HG03565 (cell line): Measurements from ENCODE around the gene CAMK2G.
"Not testable (repeated sequence)": the region's sequence is repeated elsewhere in the genome, so short reads cannot be mapped to it uniquely, and the experiment has no call there.

Source experiments
- ATAC-seq: cut with Tn5 transposase; IDR thresholded peaks from one replicate; pipeline ENCODE4 v1.9.1; 2021; ENCODE audit warnings: mild to moderate bottlenecking, moderate library complexity; ENCODE audit not compliant: unreplicated experiment

The CAMK2G gene

DNA sequence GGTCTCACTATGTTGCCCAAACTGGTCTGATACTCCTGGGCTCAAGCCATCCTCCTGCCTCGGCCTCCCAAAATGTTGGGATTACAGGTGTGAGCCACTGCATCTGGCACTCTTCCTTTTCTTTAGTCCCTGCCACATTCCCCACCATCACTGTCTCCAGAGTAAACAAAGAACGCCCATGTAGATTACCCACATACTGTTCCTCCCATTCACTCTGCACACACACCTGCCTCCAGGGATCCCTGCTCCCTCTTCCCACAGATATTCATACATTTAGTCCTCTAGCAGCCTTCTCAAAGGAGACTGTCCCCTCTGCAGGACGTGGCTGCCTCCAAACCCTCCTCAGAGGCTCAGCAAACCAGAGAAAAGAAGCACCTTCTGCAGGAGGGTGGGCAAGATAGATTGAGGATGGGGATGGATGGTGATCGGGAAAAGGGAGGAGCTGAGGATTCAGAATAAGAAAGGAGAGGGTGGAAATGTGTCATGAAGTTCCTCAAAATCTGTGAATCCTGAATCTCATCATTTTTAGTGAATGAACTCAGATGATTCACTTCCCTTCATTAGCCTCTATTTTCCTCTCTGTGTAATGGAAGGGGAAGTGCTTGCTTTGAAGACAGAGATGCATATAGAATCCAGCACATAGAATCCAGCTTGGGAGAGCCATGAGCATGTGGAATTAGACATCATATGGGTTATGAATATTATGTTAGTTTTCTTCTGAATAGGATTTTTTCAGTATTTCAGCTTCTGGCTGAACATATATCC, 31.1 kb upstream of the CAMK2G start:
- ATAC-seq: no peak

GRCh38 chr10:73902351-73902750, 28.0 kb upstream of the CAMK2G start:
- ATAC-seq: no peak

DNA sequence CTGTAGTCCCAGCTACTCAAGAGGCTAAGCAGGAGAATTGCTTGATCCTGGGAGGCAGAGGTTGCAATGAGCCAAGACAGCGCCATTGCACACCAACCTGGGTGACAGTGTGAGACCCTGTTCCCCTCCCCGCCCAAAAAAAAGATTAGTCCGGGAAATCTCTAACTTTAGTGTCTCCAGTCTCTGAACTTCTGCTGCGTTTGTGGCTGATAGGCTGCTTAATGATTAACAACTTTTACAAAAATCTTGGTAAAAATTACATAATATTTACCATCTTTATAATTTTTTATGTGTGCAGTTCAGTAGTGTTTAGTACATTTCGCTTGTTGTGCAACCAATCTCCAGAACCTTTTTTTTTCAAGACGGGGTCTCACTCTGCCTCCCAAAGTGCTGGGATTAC, 26.9 kb upstream of the CAMK2G start:
- no peak for ATAC-seq

- no peak for ATAC-seq
These were observed 25.7 kb upstream of the CAMK2G start for GRCh38 chr10:73900064-73900463.

- ATAC-seq: no peak
These were observed 25.1 kb upstream of the CAMK2G start for GRCh38 chr10:73899423-73899822.

DNA sequence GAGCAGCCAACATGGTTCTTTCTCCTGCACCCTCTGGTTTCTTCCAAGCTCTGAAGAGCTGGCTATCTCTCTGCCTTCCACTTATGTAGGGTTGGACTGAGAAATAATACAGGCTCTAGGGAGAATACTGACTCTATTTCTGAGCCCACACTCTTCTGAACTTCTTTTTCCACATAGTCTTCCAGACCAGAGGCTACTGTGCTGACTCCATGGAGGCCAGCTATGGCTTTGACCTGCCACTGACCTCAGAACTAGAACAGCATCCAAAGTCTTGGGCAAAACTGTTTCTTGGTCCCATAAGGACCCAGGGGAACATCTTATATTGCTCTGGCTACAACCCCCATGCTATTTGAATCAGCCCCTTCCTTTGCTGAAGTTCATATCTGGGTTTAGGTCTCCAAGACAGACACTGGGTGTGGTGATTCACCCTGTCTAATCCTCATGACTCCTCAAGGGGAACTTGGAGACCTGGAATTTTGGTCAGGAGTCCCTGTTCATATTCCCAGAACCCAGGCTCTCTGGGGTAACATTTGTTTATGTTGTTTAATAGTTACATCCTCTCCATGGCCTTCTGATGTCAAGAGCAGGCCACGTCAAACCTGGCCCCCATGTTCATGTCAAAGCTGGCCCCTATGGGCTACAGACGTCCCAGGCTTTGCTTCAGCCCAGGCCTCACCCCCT, 24.5 kb upstream of the CAMK2G start:
- ATAC-seq: no peak

DNA sequence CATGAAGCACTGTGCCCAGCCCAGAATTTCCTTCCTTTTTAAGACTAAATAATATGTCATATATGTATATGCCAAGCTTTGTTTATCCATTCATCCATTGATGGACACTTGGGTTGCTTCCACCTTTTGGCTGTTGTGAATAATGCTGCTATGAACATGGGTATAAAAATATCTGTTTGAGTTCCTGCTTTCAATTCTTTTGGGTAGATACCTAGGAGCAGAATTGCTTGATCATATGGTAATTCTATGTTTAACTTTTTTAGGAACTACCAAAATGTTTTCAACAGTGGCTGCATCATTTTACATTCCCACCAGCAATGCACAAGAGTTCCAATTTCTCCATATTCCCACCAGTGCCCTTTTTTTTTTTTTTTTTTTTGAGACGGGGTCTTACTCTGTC, 23.3 kb upstream of the CAMK2G start:
- no peak for ATAC-seq

DNA sequence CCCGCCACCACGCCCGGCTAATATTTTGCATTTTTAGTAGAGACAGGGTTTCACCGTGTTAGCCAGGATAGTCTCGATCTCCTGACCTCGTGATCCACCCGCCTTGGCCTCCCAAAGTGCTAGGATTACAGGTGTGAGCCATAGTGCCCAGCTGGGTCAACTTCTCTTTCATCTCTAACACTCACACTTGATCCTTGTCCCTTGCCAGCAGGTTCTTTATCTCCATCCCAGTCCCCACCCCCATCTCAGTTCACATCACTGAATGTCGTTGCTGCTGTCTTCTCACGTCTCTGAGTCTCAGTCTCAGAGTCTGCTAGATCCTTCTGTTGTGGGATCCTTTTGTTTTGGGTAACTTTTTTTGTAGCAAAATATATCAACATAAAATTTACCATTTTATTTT, 21.0 kb upstream of the CAMK2G start:
- ATAC-seq: not testable (repeated sequence)

- ATAC-seq: no peak
These were observed 20.1 kb upstream of the CAMK2G start for GRCh38 chr10:73894245-73894971.

- ATAC-seq: no peak
These were observed 19.1 kb upstream of the CAMK2G start for GRCh38 chr10:73893426-73893825.

DNA sequence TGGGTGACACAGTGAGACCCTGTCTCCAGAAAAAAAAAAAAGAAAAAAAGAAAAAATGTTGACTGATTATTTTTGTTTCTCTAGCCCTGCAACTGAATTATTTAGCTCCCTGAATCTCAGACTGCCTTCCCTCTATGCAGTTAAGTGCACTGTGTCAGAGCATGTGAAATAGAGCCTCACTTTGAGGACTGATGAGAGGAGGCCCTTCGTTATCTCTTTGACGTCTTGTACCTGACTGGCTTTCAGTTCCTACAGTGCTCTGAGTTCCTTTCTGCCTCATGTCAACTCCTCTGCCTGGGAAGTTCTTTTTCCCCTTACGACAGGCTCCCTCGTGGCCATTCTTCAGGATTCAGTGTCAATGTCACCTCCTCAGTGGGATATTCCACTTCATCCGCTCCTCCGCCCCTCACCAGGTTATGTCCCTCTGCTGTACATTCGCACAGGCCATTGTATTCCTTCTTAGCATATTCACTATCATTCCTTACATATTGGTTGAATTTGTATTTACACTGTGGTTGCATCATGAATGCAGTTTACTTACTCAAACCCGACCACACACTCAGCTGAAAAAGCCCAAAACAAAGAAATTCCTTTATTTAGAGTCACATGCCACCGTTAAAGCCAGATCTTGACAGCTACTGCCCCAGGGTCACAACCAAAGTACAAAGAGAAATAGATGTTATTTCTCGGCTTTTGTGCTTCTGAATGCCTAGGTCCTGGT, 18.1 kb upstream of the CAMK2G start:
- ATAC-seq: no peak

- ATAC-seq: no peak
These were observed 17.2 kb upstream of the CAMK2G start for GRCh38 chr10:73891540-73891939.

DNA sequence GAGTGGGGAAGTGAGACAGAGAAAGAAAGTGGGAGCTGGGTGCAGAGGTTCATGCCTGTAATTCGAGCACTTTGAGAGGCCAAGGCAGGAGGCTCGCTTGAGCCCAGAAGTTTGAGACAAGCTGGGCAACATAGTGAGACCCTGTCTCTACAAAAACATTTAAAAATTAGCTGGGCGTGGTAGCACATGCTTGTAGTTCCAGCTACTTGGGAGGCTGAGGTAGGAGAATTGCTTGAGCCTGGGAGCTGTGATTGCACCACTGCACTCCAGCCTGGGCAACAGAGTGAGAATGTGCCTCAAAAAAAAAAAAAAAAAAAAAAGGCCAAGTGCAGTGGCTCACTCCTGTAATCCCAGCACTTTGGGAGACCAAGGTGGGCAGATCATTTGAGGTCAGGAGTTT, 16.5 kb upstream of the CAMK2G start:
- not testable (repeated sequence) for ATAC-seq

DNA sequence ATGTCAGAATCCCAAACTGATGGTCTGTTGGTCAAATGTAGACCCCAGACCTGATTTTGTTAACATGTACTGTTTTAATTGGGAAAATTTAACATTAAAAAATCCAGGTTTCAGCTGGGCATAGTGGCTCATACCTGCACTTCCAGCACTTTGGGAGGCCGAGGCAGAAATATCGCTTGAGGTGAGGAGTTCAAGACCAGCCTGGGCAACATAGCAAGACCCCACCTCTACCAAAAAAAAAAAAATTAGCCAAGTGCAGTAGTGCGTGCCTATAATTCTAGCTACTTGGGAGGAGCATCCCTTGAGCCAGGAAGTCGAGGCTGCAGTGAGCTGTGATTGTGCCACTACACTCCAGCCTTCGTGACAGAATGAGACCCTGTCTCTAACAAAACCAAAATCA, 15.9 kb upstream of the CAMK2G start:
- no peak for ATAC-seq

GRCh38 chr10:73889416-73889815, 15.1 kb upstream of the CAMK2G start:
- not testable (repeated sequence) for ATAC-seq

GRCh38 chr10:73889014-73889413, 14.7 kb upstream of the CAMK2G start:
- no peak for ATAC-seq

GRCh38 chr10:73888514-73888913, 14.2 kb upstream of the CAMK2G start:
- ATAC-seq: no peak

GRCh38 chr10:73887294-73888039, 13.1 kb upstream of the CAMK2G start:
- ATAC-seq: no peak

- no peak for ATAC-seq
These were observed 12.4 kb upstream of the CAMK2G start for GRCh38 chr10:73886661-73887293.

DNA sequence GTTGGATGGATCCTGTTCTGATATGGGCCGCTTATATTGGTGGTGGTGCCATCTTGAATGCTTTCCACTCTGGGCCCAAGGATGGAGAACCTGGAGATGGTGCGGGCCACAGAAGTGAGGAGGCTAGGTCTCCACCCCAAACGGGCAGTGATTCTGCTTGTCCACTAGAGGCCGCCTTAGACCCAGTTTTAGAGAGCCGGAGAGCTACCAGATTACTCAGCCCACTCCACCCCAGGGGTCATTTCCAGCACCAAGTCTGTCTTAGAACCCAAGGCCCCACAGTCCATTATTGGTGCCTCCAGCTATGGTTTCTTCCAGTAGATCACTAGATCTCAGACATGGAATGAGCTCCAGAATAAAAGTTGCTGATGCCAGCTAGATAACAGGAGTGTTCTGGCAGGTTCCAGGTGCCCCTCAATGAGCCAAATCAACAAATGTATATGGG, 11.8 kb upstream of the CAMK2G start:
- peak; percentile 62 for ATAC-seq
